Kidney capillary endothelial cell (primary cell): ENCODE results near the gene UBE2D1.
"Not testable (repeated sequence)": the region's sequence is repeated elsewhere in the genome, so short reads cannot be mapped to it uniquely, and the experiment has no call there.

Source experiments
- DNase-seq: peaks from one replicate; pipeline ENCODE4 v3.0.0-alpha.2; 2018; ENCODE audit warnings: low spot score

UBE2D1 gene

DNA sequence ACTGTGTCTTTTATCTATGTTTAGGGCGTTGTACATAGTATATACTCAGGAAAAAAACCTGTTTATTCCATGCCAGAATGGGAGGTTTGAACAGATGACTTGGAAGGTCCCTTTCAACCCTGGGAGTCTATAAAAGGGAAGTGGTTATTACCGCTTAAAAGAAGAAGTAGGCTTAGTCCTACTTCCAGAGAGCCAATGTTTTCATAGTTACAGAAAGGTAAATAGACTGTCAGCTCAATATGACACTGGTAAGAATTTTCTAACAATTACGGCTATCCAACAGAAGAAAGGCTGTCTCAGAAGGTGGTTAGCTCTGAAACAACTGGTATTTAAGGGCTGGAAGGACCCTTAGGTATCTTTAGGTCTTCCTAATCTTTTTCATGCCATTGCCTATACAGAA is 49.3 kb downstream of the UBE2D1 start:
- DNase-seq: no peak

DNA sequence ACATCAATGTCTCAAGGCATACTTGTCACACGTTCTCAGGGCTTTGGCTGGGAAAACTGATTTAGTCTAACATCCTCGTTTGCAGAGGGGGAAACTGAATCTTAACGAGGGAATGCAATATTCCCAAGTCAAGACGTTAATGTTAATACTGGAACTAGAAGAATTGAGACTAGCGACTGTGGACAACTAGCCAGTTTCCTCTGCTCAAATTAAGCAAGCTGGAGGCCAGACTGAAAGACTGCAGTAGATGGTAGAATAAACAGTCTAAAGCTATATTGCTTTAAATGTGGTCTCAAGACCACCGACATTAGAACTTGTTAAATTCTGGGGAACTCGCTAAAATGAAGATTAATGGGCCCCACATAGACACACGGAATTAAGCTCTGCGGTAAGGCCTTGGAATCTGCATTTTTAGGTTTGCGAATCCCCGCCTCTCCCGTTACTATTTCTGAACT is 49.8 kb downstream of the UBE2D1 start:
- DNase-seq: no peak

DNA sequence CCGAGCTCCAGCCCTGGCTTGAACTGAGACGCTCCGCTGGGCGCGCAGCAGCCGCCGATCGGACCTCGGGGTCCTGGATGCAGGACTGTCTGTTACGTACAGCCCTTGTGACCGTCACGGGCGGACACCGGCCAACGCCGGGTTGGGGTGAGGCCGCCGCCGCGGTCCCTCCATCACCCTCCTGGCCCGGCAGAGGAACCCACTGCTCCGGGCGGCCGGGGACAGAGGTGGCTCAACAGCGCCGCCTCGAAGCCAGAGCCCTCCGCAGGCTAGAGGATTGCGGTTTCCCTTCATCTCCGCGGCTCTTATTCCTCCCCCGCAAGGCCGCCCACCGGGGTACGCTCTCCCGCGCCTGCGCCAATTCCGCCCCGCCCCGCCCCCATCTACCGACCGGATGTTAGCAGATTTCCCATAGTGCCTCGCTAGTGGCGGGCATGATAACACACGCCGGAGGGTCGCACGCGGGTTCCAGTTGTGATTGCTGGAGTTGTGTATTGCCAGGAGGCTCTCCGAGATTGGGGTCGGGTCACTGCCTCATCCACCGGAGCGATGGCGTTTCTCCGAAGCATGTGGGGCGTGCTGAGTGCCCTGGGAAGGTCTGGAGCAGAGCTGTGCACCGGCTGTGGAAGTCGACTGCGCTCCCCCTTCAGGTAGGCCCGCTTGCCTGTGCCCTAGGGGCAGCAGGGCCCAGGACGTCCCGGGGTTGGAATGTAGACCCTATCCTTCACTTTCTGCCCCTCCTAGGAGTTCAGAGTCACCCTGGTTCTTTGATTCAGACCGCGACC is 50.4 kb downstream of the UBE2D1 start, which contains the start of gene TFAM:
Gene TFAM, plus strand, starts transcription at position 412 of the 785 bp plus-strand sequence. Its CDS starts 138 bp downstream, at position 550.
- peak; percentile 75 for DNase-seq

DNA sequence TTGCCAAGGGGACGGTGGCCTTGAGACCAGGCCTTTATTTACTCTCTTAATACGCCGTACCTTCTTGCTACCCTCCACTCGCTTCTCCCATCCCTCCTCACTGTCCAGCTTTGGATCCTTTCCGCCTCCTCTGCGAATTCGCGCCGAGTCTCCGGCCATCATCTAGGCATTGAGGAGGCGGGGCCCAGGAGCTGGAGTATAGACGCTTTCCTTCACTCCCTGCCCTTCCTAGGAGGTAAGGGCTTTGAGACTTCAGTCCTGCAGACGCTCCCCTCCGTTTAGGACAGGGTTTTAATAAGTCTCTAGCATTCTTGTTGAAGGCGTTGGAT is 50.9 kb downstream of the UBE2D1 start:
- DNase-seq: peak; percentile 27

DNA sequence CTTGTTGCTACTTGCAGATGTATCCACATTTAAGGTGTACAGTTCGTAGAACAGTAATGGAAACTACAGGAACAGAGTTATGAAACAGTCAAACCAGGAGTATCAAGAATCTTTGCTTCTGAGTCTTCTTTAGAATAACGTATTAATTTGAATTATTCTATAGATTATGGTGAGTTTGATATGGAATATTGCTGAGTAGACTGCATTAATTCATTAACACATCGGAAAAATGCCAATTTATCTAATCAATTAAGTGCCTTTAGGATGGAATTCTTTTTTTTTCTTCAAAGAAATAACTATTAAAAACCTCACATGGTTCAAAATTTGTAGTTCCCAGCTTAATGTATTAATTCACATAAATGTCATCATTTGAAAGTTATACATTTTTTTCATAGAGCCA is 54.2 kb downstream of the UBE2D1 start:
- no peak for DNase-seq

DNA sequence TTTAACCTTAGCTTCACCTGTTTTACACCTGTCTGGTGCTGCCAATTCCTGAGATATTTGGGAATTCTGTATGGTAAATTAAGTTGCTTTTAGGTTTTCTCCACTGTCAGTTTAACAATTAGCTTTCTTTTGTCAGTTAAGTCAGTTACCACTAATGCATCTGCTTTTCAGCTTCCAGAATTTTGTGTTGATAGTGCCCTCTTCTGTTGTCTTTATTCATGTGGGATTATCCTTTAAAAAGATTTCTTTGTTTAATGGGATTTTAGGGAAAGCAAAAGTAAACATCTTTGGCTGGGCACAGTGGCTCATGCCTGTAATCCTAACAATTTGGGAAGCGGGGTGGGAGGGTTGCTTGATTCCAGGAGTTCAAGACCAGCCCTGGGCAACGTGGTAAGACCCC is 58.5 kb downstream of the UBE2D1 start:
- no peak for DNase-seq

DNA sequence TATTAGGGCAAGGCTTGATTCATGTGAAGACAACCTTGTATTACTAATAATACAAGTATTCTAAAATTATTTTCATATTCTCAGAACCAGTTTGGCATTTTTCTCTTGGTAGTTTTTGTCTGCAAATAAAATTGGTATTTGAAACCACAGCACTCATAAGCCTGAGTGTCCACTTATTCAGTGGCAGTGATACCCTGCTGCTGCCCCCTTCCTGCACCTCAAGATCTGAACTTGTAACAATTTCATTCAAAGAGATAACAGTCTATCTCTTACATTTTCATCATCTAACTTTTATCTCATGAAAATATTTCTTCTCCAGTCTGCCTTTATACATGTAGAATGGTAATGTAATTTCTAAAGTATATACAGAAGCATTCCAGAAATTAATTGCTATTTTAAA is 59.7 kb downstream of the UBE2D1 start:
- DNase-seq: no peak

DNA sequence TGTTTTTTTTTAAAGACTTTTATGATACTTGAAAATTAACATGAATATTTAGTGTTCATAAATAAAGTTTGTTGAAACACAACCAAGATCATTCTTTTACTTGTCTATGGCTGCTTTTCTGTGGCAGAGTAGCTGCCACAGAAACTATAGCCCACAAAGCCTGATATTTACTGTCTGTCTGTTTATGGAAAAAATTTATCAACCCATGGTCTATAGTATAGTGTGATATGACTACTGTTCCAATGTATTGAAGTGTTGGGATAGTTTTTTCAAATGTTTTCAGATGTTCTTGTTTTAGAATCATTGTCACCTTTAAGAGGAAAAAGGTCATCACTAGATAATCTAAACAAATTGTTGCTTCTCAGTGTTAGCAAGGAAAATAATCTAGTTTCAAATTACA is 61.3 kb downstream of the UBE2D1 start:
- no peak for DNase-seq

DNA sequence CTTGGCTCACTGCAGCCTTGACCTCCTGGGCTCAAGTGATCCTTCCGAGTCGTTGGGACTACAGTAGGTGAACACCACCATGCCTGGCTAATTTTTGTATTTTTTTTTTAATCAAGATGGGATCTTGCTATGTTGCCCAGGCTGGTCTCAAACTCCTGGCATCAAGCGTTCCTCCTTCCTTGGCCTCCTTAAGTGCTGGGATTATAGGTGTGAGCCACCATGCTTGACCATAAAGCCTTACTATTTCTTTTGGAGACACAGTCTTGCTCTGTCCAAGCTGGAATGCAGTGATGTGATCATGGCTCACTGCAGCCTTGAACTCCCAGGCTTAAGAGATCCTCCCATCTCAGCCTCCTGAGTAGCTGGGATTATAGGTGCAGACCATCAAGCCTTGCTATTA is 63.0 kb downstream of the UBE2D1 start:
- no peak for DNase-seq

DNA sequence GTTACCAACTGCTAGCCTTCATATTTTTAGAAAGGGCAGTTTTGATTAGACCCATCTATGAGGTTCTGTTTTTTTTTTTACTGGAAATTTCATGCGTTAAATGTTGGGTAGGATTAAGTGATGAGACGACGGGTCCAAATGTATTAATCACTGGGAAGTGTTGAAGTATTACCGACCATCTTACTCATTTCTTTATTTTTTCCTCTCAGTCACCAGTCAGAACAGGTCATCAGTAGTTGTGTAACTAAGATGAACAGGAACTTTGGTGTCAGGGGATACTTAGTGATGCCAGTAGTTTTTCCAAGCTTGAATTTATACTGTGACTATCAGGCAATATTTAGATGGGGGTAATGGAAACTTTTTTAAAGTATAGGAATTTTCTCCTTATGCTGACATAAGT is 64.6 kb downstream of the UBE2D1 start:
- DNase-seq: no peak

DNA sequence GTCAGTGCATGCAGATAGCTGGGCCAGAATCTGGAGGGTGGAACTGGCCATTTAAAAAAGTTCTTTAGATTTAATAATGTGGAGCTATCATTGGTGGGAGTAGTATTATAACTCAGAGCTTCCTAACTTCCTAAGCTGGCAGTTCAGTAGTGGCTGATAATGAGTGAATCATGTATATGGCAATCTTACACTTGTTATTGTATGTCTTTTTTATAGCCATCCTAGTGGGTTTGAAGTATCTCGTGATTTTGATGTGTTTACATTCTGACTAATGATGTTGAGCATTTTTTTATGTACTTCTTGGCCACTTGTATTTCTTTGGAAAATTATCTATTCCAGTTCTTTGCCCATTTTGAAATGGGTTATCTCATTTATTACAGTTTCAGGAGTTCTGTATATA is 65.8 kb downstream of the UBE2D1 start:
- no peak for DNase-seq

DNA sequence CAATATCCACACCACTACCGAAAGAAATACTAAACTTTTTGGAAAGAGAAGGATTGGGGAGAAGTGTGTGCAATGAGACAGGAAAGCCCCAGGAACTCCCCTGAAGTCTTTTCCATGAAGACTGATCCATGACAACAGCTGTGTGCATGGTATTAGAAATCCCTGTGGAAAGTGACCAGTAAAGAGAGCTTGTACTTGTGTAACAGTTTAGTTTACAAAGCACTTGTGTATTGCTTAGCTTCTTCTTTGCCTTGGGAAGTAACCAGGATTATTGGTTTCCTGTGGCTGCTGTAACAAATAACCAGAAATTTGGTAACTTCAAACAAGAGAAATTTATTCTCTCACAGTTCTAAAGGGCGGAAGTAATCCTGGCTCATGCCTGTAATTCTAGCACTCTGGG is 69.2 kb downstream of the UBE2D1 start:
- no peak for DNase-seq

DNA sequence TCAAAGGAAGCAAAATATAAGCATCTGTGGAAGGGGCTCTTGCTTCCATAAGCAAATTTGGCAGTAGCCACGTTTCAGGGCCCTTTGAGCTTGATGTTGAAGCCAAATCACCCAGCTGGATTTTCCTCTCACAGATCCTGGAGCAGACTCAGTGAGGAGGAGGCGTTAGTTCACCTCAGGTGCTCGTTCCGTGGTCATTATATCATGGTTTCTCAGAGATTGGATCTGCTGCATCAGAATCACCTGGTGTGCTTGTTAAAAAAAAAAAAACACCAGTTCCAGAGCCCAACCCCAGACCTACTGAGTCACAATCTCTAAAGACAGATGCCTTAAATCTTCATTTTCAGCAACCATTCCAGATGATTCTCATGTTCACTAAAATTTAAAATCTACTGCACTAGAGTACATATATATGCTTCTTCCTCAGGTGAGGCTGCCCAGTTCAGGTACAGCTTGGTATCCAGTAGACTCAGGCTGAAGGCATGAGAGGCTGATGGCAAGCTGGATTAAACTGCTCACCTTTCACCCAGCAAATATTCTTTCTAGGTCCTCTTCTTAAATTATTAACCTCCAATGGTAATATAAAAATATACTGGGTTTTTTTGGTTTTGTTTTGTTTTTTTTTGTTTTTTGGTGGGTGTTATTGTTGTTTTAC is 75.3 kb downstream of the UBE2D1 start:
- DNase-seq: no peak

DNA sequence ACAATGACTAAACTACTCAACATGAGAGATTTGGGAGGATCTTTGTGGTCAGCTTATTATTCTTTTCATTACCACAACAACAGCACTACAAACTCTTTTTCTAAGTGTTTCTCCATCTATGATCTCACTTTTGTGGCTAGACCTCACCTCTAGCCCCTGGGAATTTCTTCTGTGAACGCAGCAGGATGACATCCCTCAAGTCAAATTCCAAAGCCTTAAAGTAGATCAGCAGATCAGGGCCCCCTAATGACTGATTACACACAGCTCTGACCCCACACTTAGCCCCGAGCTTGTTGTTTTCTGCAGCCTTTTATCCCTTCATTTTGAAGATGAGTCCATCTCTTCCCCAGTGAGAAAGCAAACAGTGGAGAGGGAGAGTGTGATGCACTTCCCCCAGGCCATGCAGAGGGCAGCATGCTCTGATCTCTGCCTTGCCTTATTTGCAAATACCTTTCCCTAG is 77.7 kb downstream of the UBE2D1 start:
- no peak for DNase-seq

DNA sequence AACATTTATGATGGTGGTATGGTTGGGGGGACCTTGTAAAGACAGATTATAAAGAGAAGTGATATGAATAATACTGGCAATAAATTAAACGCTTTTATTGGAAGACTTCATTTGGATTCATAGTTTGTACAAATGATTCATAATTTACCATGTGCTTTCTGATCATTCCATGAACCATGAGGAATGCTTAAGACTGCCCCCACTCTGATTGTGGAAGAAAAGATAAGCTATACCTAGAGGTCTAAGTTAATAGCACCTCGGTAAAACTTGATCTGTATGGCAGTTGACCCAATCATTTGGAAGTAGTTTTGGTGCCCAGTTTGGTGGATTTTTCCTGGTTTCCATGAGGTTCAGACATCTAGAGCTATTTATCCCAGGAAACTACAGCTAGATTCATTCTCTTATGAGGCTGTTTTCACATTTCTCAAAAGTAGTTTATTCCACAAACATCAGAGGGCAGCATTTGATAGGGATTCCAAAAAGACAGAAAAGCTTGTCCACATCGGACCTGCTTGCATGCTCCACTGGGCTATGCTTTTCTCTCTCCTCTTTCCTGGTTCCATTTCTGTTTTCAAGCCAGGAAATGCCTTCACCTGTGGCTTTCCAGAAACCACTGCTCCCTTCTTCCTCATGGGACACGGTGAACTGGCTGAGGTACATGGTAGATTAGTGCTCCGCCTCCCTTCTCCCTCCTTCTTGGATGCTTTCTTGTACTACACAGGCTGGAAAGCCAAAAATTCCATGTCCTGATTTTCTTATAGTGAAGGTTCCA is 79.7 kb downstream of the UBE2D1 start:
- no peak for DNase-seq

DNA sequence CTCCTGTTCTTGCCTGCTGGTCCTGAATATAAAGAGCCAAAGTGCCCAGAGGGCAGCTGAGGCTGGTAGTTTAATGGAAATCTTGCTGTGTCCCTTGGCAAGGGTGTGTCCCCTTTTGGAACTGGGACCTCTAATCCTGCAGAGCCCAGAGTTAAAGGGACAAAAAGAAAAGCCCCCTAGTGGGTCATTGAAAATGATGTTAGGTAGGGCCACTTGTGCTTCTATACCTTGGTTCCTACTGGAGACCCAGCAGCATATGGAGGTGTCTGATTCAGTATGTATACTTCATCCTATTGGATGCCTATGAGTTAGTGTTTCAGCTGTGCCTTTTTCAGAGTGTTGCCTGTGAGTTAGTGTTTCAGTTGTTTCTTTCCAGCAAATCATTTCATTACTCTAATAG is 81.0 kb downstream of the UBE2D1 start:
- no peak for DNase-seq

DNA sequence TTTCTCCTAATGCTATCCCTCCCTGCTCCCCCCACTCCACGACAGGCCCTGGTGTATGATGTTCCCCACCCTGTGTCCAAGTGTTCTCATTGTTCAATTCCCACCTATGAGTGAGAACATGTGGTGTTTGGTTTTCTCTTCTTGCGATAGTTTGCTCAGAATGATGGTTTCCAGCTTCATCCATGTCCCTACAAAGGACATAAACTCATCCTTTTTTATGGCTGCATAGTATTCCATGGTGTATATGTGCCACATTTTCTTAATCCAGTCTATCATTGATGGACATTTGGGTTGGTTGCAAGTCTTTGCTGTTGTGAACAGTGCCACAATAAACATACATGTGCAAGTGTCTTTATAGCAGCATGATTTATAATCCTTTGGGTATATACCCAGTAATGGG is 83.1 kb downstream of the UBE2D1 start:
- not testable (repeated sequence) for DNase-seq
